CD4-positive, CD25-positive, alpha-beta regulatory T cell (primary cell): ENCODE data around the gene RFC2. TPM values are rescaled to one million over a fixed set of nuclear protein-coding genes. Genes with fewer than 3 reads are reported as not detected.

Source experiments
- ATAC-seq, 2 donors: fragments of 150-1000 bp; cut with Tn5 transposase; one replicate each; pipeline ENCODE4 v1.10.0; 2021; ENCODE audit warnings: low read depth in 2 of 2, moderate number of reproducible peaks in 2 of 2, moderate library complexity in 1 of 2
- DNase-seq, 3 donors: peaks; one replicate each; pipeline versions ENCODE4 v3.0.0 to v3.0.0-alpha.2; 2012 to 2022; ENCODE audit warnings: mixed read lengths in 1 of 3
- H3K27ac ChIP-seq: one replicate; pipeline ENCODE4 v1.7.0; 2013; ENCODE audit warnings: mild to moderate bottlenecking, low read length; ENCODE audit not compliant: insufficient read depth, poor library complexity, severe bottlenecking
- H3K27me3 ChIP-seq: one replicate; pipeline ENCODE4 v1.7.0; 2013; ENCODE audit warnings: low read length; ENCODE audit not compliant: control insufficient read depth, insufficient read depth
- H3K36me3 ChIP-seq: one replicate; pipeline ENCODE4 v1.7.0; 2013; ENCODE audit warnings: mild to moderate bottlenecking, low read length, moderate library complexity; ENCODE audit not compliant: control insufficient read depth, insufficient read depth
- H3K4me1 ChIP-seq: 2 replicates; pipeline ENCODE4 v1.7.0; 2013; ENCODE audit warnings: mild to moderate bottlenecking, low read length; ENCODE audit not compliant: insufficient read depth, control insufficient read depth, poor library complexity, severe bottlenecking
- H3K4me3 ChIP-seq: one replicate; pipeline ENCODE4 v1.7.0; 2013; ENCODE audit warnings: low read depth, mild to moderate bottlenecking, low read length, moderate library complexity
- H3K9me3 ChIP-seq, 2 experiments: 1 replicate in 1 of 2; 2 replicates in 1 of 2; pipeline ENCODE4 v1.7.0; 2013; ENCODE audit warnings: low read length in 2 of 2, mild to moderate bottlenecking in 1 of 2, moderate library complexity in 1 of 2; ENCODE audit not compliant: control insufficient read depth in 2 of 2
- H3K27ac Mint-ChIP-seq, 3 donors: one replicate each; pipeline ENCODE4 v1.8.0; 2020 to 2022; ENCODE audit warnings: mild to moderate bottlenecking in 3 of 3, mixed read lengths in 3 of 3, moderate library complexity in 2 of 3
- H3K27me3 Mint-ChIP-seq: one replicate; pipeline ENCODE4 v1.8.0; 2022; ENCODE audit warnings: mild to moderate bottlenecking, mixed read lengths
- H3K36me3 Mint-ChIP-seq: one replicate; pipeline ENCODE4 v1.8.0; 2020; ENCODE audit warnings: mixed read lengths
- H3K4me1 Mint-ChIP-seq, 4 donors: one replicate each; pipeline ENCODE4 v1.8.0; 2020 to 2022; ENCODE audit warnings: mixed read lengths in 4 of 4, mild to moderate bottlenecking in 1 of 4
- H3K4me3 Mint-ChIP-seq, 4 donors: one replicate each; pipeline ENCODE4 v1.8.0; 2020 to 2022; ENCODE audit warnings: mild to moderate bottlenecking in 4 of 4, mixed read lengths in 4 of 4, moderate library complexity in 3 of 4
- H3K9me3 Mint-ChIP-seq, 7 donors: one replicate each; pipeline ENCODE4 v1.8.0; 2020 to 2022; ENCODE audit warnings: mixed read lengths in 7 of 7, mild to moderate bottlenecking in 3 of 7, moderate library complexity in 2 of 7
- polyA plus RNA-seq, 4 donors: library from polyadenylated mRNA; unstranded; fragments of 300-500 nt; fragmentation: Illumina TruSeq; gene quantifications; one replicate each; pipeline ENCODE4 v1.2.3, GENCODE V29; 2021
- total RNA-seq: library from RNA; stranded (reverse); gene quantifications from one replicate; pipeline ENCODE4 v1.2.3, GENCODE V29; 2022

Gene RFC2
- total and polyA plus RNA-seq, 5 donors from 2014 or later = 15.8 to 33.8 (median 26.7) TPM

DNA sequence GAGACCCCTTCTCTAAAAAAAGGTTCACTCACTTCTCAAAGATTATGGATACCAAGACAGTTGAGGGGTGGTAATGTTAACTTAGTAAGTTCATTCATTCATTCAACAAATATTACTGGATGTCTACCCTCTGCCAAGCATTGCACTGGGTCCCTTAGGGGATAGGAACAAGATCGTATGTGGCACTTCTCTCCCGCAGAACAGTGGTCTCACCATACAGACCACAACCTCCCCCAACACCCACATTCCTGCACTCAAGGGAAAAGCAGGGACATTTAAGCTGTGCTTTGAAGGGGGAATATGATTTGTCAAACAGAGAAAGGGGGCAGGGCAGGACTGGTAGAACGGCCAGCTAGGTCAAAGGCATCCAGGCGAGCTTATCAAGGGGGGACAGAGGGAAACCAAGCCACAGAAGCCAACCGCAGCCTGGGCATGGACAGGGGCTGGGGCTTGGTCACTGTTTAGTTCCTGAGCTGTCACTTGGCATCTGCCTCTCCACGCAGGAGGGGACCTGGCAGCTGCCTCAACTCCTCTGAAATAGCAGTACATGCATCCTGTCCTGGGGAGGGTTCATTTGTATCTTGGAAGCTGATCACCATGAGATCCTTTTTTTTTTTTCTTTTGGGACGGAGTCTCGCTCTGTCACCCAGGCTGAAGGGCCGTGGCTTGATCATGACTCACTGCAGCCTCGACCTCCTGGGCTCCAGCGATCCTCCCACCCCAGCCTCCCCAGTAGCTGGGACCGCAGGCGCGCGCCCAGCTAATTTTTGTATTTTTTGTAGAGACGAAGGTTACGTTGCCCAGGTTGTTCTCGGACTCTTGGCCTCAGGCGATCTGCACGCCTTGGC is 34.1 kb upstream of the RFC2 start:
- Histone ChIP-seq H3K27ac (no peak overlapping the region), H3K27me3 (no peaks in the 10 kb centered on the region), H3K36me3 (no peaks in the 10 kb centered on the region), H3K4me1 (peaks cover 19% of the 10 kb centered on the region), H3K4me3 (peak overlapping the region; percentile 64), H3K9me3 (no peaks in the 10 kb centered on the region)
- Mint-ChIP-seq H3K27me3 (peaks cover 41% of the 10 kb centered on the region), H3K9me3 (peaks cover 0 to 3% (median 0%) of the 10 kb centered on the region in 7 donors), H3K36me3 (no peaks in the 10 kb centered on the region), H3K4me1 (peaks cover 0 to 29% (median 9%) of the 10 kb centered on the region in 4 donors), H3K4me3 (peak overlapping the region; percentile 86 to 97 (median 92)), H3K27ac (peak overlapping the region; percentile 43 to 79 (median 76))
- ATAC-seq = no peak
- no peak for DNase-seq

DNA sequence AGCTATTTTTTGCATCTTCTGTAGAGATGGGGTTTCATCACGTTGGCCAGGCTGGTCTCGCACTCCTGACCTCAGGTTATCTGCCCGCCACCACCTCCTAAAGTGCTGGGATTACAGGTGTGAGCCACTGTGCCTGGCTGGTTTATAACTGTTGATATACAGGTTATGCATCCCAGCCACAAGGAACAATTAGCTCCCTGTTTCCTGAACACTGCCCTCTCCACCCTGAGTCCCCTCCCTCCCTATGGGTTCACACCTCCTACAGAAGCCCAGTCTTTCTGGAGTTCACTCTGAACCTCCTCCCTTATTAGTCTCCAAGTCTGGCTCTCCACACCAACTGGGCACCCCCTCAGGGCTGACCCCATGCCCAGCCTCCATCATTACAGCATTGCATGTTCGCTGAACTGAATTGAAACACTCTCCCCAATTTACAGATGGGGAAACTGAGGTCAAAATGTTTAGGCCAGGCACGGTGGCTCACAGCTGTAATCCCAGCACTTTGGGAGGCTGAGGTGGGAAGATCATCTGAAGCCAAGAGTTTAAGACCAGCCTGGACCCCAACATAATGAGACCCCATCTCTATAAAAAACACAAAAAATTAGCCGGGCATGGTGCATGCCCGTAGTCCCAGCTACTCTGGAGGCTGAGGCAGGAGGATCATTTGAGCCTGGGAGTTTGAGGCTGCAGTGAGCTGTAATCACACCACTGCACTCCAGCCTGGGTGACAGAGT is 33.3 kb upstream of the RFC2 start:
- H3K4me1 Mint-ChIP-seq = peaks cover 0 to 28% (median 9%) of the 10 kb centered on the region in 4 donors
- H3K27me3 Mint-ChIP-seq = peaks cover 37% of the 10 kb centered on the region
- Histone ChIP-seq H3K4me3 (no peak overlapping the region), H3K4me1 (peaks cover 19% of the 10 kb centered on the region), H3K36me3 (no peaks in the 10 kb centered on the region), H3K27me3 (no peaks in the 10 kb centered on the region), H3K9me3 (no peaks in the 10 kb centered on the region), H3K27ac (no peak overlapping the region)
- H3K27ac Mint-ChIP-seq = peak overlapping the region in 1 of 3 donors; percentile 73
- H3K4me3 Mint-ChIP-seq = peak overlapping the region in 3 of 4 donors; percentile 16 to 97 (median 93)
- DNase-seq (no peak), ATAC-seq (no peak)
- peaks cover 0 to 3% (median 0%) of the 10 kb centered on the region in 7 donors for H3K9me3 Mint-ChIP-seq
- no peaks in the 10 kb centered on the region for H3K36me3 Mint-ChIP-seq

DNA sequence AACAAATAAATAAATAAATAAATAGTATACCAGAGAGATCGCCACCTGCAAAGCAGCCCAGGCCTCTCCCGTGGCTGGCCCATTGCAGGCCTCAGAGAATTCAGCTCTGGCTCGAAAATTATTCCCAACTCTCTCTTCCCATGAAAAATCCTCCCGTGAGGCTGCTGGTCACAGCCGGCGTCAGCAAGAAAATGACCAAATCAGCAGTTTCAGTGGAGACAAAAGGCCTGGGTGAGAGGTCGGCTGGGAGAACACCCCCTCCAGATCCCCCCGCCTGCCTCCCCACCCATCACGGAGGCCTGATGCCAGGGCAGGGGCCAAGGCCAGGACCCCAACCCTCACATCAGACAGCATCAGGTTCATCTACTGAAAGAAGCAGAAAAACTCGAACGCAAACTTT is 31.9 kb upstream of the RFC2 start:
- Histone ChIP-seq H3K4me1 (peaks cover 19% of the 10 kb centered on the region), H3K4me3 (no peak overlapping the region), H3K36me3 (no peaks in the 10 kb centered on the region), H3K27ac (no peak overlapping the region), H3K9me3 (no peaks in the 10 kb centered on the region), H3K27me3 (no peaks in the 10 kb centered on the region)
- Mint-ChIP-seq H3K36me3 (no peaks in the 10 kb centered on the region), H3K9me3 (peaks cover 0 to 3% (median 0%) of the 10 kb centered on the region in 7 donors), H3K27ac (no peak overlapping the region), H3K4me1 (peaks cover 0 to 21% (median 9%) of the 10 kb centered on the region in 4 donors), H3K4me3 (no peak overlapping the region), H3K27me3 (peaks cover 35% of the 10 kb centered on the region)
- DNase-seq = no peak
- no peak for ATAC-seq

GRCh38 chr7:74284781-74285259 is 30.6 kb upstream of the RFC2 start:
- ATAC-seq (no peak), DNase-seq (no peak)
- H3K4me1 Mint-ChIP-seq = peaks cover 0 to 12% (median 6%) of the 10 kb centered on the region in 4 donors
- no peak overlapping the region for H3K27ac ChIP-seq
- H3K9me3 ChIP-seq = no peaks in the 10 kb centered on the region
- H3K4me1 ChIP-seq = peaks cover 9% of the 10 kb centered on the region
- H3K4me3 Mint-ChIP-seq = no peak overlapping the region
- no peaks in the 10 kb centered on the region for H3K27me3 ChIP-seq
- peaks cover 0 to 3% (median 0%) of the 10 kb centered on the region in 7 donors for H3K9me3 Mint-ChIP-seq
- H3K36me3 ChIP-seq = no peaks in the 10 kb centered on the region
- peaks cover 28% of the 10 kb centered on the region for H3K27me3 Mint-ChIP-seq
- H3K27ac Mint-ChIP-seq = no peak overlapping the region
- H3K36me3 Mint-ChIP-seq = no peaks in the 10 kb centered on the region
- H3K4me3 ChIP-seq = no peak overlapping the region

DNA sequence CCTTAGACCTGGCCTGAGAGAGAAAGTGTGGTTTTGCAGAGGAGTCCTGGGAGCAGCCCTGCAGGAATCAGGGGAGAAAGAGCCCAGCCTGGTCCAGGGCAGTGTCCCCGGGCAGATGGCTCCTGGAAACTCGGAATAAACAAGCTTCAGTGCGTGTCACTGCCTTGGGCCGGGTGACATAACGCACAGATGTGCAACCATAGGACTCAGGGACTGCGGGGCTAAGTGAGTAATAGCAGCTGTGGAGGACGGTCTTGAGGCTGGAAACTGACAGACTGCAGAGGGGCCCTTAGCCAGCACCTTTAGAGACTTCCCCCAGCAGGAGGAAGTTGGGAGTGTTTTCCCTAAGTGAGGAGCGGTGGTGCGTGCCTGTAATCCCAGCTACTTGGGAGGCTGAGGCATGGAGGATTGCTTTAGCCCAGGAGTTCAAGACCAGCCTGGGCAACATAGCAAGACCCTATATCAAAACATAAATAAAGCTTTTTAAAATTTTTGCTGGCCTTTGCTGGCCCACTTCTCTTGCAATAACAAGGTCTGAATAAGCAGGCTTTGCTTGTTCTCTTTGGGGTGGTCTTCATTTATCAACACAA is 29.8 kb upstream of the RFC2 start:
- Histone ChIP-seq H3K36me3 (no peaks in the 10 kb centered on the region), H3K4me3 (no peak overlapping the region), H3K27ac (no peak overlapping the region), H3K4me1 (peaks cover 6% of the 10 kb centered on the region), H3K9me3 (no peaks in the 10 kb centered on the region), H3K27me3 (no peaks in the 10 kb centered on the region)
- peaks cover 26% of the 10 kb centered on the region for H3K27me3 Mint-ChIP-seq
- ATAC-seq = no peak
- DNase-seq = no peak
- H3K4me1 Mint-ChIP-seq = peaks cover 0 to 11% (median 5%) of the 10 kb centered on the region in 4 donors
- H3K9me3 Mint-ChIP-seq = peaks cover 0 to 3% (median 0%) of the 10 kb centered on the region in 7 donors
- H3K4me3 Mint-ChIP-seq = no peak overlapping the region
- no peak overlapping the region for H3K27ac Mint-ChIP-seq
- H3K36me3 Mint-ChIP-seq = no peaks in the 10 kb centered on the region

- H3K9me3 ChIP-seq = no peaks in the 10 kb centered on the region
- H3K27me3 ChIP-seq = no peaks in the 10 kb centered on the region
- peaks cover 18% of the 10 kb centered on the region for H3K27me3 Mint-ChIP-seq
- H3K27ac ChIP-seq = no peak overlapping the region
- peaks cover 0 to 2% (median 0%) of the 10 kb centered on the region in 7 donors for H3K9me3 Mint-ChIP-seq
- DNase-seq (no peak), ATAC-seq (no peak)
- H3K36me3 ChIP-seq = no peaks in the 10 kb centered on the region
- H3K27ac Mint-ChIP-seq = peak overlapping the region in 1 of 3 donors; percentile 23
- no peaks in the 10 kb centered on the region for H3K36me3 Mint-ChIP-seq
- H3K4me3 ChIP-seq = no peak overlapping the region
- H3K4me1 Mint-ChIP-seq = peaks cover 0 to under 1% (median 0%) of the 10 kb centered on the region in 4 donors
- H3K4me3 Mint-ChIP-seq = no peak overlapping the region
- no peaks in the 10 kb centered on the region for H3K4me1 ChIP-seq
Observed at GRCh38 chr7:74282748-74283459, 28.7 kb upstream of the RFC2 start.

GRCh38 chr7:74280985-74281384 is 26.8 kb upstream of the RFC2 start:
- Mint-ChIP-seq H3K4me1 (no peaks in the 10 kb centered on the region), H3K36me3 (no peaks in the 10 kb centered on the region), H3K4me3 (no peak overlapping the region), H3K9me3 (peaks cover 0 to 2% (median 0%) of the 10 kb centered on the region in 7 donors), H3K27ac (no peak overlapping the region), H3K27me3 (peaks cover 14% of the 10 kb centered on the region)
- H3K27me3 ChIP-seq = no peaks in the 10 kb centered on the region
- no peak overlapping the region for H3K4me3 ChIP-seq
- H3K4me1 ChIP-seq = no peaks in the 10 kb centered on the region
- no peak overlapping the region for H3K27ac ChIP-seq
- no peak for ATAC-seq
- no peaks in the 10 kb centered on the region for H3K9me3 ChIP-seq
- no peaks in the 10 kb centered on the region for H3K36me3 ChIP-seq
- DNase-seq = no peak
